ENCODE results near the gene HJURP. TPM values are rescaled to one million over a fixed set of nuclear protein-coding genes. Genes with fewer than 3 reads are reported as not detected.

The HJURP gene
- total RNA-seq, 1 donor from 2014 or later, result 7.9 TPM

- no peak for DNase-seq (ENCODE audit: extremely low read depth, low read depth, low spot score)
These were observed 58.6 kb downstream of the HJURP start for GRCh38 chr2:233795735-233796171.

- DNase-seq (ENCODE audit: extremely low read depth, low read depth, low spot score), result no peak
These were observed 60.1 kb downstream of the HJURP start for GRCh38 chr2:233794128-233794658.

DNA sequence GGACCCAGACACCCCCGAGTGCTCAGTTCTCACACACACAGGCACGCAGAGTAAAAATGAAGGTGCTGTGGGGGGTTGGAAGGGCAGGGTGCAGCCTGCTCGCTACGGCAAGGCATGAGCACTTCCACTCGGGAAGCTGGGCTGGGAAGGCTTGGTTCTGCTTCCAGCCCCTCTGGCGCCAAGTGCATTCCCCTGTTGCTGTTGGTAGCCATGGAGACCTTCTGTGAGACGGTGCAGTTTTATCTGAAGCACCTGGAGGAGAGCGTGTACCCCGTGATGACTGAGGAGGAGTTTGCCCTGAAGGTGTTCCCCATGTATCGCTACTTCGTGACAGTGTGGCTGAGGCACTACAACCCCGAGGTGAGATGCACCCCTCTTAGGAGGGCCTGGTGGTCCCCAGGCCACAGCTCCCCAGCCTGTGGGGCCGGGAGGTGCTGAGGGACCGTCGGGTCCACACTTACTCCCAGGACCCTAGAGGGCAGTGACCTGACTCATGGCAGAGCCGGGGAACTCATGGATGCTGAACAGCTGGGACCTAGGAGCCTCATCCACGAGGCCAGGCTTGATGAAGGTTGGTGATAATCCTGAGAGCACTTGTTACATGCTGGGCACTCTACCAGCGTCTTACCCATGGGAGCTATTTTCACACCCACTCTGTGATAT, 60.7 kb downstream of the HJURP start:
- no peak for DNase-seq (ENCODE audit: extremely low read depth, low read depth, low spot score)

- no peak for DNase-seq (ENCODE audit: extremely low read depth, low read depth, low spot score)
These were observed 61.6 kb downstream of the HJURP start for GRCh38 chr2:233792720-233793119.

GRCh38 chr2:233791883-233792329, 62.4 kb downstream of the HJURP start:
- DNase-seq (ENCODE audit: extremely low read depth, low read depth, low spot score), result no peak

DNA sequence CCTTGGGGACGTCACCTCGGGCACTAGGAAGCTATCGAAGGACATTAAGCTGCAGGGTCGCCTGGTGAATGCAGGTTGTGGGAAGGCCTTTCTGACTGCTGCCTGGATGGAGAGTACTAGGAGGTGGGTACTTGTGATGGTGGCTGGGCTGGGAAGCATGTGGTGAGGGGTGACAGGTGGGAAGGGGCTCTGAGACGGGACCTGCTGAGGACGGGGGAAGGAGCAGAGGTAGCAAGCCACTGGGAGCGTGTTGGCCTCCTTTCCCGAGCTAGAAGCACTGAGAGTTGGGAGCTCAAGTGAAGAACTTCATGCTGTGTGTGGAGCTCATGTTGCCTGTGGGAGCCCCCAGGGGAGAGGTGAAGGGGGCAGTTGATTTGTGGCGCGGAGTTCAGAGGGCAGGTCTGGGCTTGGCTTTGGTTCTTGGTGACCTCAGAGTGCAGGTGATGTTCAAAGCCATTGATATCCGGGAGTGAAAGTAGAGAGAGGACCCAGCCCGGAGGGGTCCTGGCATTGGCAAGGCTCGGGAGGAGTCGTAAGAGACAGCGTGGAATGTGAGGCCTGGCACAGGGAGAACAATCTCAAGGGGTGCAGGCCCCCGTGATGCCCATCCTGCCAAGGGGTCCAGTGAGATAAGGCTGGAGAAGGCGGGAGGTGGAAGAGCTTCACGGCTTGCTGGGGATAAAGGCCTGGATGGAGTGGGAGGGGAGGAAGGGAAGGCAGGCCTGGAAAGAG, 63.0 kb downstream of the HJURP start:
- no peak for DNase-seq (ENCODE audit: extremely low read depth, low read depth, low spot score)

- DNase-seq (ENCODE audit: extremely low read depth, low read depth, low spot score), result no peak
These were observed 64.8 kb downstream of the HJURP start for GRCh38 chr2:233789554-233789953.

Other genes with a start within 250 kb of the HJURP start
- not detected in 2 replicates for gene UGT1A8, start 236.9 kb downstream of the HJURP start, total RNA-seq
- gene UGT1A10, start 218.1 kb downstream of the HJURP start, total RNA-seq, result not detected in 2 replicates
- gene UGT1A9, start 182.6 kb downstream of the HJURP start, total RNA-seq, result not detected in 2 replicates
- not detected in 2 replicates for gene UGT1A7, start 172.6 kb downstream of the HJURP start, total RNA-seq
- gene UGT1A6, start 161.6 kb downstream of the HJURP start, total RNA-seq, result not detected in 2 replicates
- not detected in 2 replicates for gene UGT1A5, start 141.6 kb downstream of the HJURP start, total RNA-seq
- gene UGT1A4, start 135.8 kb downstream of the HJURP start, total RNA-seq, result 0.12 TPM in 1 of 2 replicates, not detected in the other
- gene UGT1A3, start 125.5 kb downstream of the HJURP start, total RNA-seq, result not detected in 2 replicates
- not detected in 2 replicates for gene UGT1A1, start 94.3 kb downstream of the HJURP start, total RNA-seq
- gene MROH2A, start 76.2 kb downstream of the HJURP start, total RNA-seq, result not detected in 2 replicates
- not detected in 2 replicates for gene TRPM8, start 62.8 kb upstream of the HJURP start, total RNA-seq
- gene SPP2, start 196.2 kb upstream of the HJURP start, total RNA-seq, result not detected in 2 replicates